H4 (cell line): ENCODE results near the gene AKAP6. TPM values are rescaled to one million over a fixed set of nuclear protein-coding genes. Genes with fewer than 3 reads are reported as not detected.
A peak's percentile ranks its signal among the peaks of the same experiment; 100 is the strongest.

Experiments
- DNase-seq: peaks from one replicate; pipeline ENCODE4 v3.0.0-alpha.2; 2015; ENCODE audit warnings: low spot score
- total RNA-seq: library from RNA; depleted of rRNA; stranded (reverse); fragments of >200 nt; shearing (Covaris generic); gene quantifications from 2 replicates; pipeline ENCODE4 v1.2.3, GENCODE V29; 2014

Gene AKAP6
- total RNA-seq, 1 experiment from 2014 or later, result 38.6 TPM

- DNase-seq, result peak; percentile 66
Measured at GRCh38 chr14:32618991-32619390, 289.9 kb downstream of the AKAP6 start.

DNA sequence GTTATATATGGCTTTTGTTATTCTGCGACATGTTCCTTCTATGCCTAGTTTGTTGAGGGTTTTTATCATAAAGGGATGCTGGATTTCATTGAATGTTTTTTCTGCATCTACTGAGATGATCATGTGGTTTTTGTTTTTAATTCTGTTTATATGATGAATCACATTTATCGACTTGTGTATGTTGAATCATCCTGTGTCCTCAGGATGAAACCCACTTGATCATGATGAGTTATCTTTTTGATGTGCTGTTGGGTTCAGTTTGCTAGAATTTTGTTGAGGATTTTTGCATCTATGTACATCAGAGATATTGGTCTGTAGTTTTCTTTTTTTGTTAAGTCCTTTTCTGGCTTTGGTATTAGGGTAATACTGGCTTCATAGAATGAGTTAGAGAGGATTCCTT, 291.2 kb downstream of the AKAP6 start:
- DNase-seq, result peak; percentile 9

GRCh38 chr14:32620724-32621123, 291.6 kb downstream of the AKAP6 start:
- DNase-seq, result no peak

GRCh38 chr14:32621585-32621984, 292.5 kb downstream of the AKAP6 start:
- DNase-seq, result no peak

GRCh38 chr14:32622742-32623141, 293.6 kb downstream of the AKAP6 start:
- no peak for DNase-seq

GRCh38 chr14:32623300-32624093, 294.4 kb downstream of the AKAP6 start:
- peak; percentile 14 for DNase-seq

GRCh38 chr14:32625211-32625610, 296.1 kb downstream of the AKAP6 start:
- DNase-seq, result no peak

- DNase-seq, result no peak
Measured at GRCh38 chr14:32627545-32628298, 298.6 kb downstream of the AKAP6 start.

DNA sequence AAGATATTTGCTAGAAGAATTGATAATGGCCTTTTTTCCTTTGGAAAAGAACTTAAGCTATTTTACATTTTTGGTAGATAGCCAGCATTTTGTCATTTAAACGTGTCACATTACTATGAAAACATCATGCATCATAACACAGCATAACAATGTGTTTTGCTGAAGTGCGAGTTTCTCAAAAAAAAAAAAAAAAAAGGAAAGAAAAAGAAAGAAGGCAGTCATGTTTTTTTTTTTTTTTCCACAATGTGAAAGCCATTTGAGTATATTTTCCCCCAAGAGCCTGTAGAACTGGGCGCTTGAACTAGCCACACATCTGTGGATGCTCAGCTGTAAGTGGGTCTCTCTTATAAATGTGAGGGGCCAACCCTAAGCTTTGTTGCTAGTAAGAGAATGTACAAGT, 300.1 kb downstream of the AKAP6 start:
- no peak for DNase-seq

DNA sequence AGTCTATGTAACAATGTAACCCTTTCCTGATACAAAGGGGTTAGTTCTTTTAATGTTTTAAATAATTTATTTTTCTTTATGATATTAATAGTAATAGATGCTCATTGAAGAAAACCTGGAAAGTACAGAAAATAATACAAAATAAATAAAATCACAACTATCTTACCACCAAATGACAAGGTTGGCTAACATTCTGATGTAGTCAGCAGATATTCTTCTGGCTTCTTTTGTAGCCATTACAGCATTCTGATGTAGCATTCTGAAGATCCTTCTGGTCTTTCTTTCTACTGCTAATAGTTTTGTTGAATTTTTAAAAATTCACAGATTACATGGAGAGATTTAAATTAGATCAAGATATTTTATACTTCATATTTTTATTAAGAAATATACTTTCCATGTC, 301.6 kb downstream of the AKAP6 start:
- no peak for DNase-seq

DNA sequence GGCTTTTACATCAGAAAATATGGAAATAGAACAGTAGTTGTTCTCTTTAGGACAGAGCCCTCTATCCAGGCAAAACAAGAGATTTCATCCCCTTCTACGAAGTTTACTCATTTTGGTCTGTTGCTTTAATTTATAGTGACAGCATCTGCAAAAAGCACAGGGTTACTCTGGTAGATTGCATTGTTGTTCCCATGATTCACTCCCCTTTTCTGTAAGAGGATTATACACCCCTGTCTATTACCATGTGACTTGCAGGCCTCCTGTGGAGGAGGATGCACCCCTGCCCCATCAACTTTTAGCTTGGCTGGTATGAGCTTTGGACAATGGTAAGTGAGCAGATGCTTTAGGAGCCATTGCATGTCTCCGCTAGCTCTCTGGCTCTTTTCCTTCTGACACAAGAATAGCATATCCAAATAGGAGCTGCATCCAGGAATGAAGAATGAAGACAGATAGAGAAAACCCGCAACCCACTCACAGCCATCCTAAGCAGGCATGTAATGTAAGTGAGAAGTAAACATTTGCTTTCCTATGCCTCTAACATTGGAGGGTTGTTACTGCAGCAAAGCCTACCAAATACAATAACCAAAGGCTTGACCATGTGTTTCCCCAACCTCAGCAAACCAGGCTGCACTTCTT, 304.2 kb downstream of the AKAP6 start:
- no peak for DNase-seq

DNA sequence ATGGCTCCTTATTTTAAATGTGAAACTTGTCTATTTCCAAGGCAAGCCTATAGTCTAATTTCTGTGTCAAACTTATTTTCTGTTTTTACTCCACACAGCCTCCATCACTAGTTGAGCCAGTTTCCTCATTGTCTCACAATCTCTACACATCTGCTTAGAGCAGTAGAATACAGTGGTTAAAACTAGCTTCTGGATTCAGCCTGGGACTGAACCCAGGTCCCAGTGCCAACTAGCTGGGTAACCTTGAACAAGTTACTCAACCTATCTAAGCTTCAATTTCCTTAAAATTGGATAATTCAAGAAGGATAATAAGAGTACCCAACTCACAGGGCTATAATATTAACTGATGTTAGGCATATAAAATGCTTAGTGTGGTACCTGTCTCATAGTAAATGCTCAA, 304.8 kb downstream of the AKAP6 start:
- DNase-seq, result no peak

DNA sequence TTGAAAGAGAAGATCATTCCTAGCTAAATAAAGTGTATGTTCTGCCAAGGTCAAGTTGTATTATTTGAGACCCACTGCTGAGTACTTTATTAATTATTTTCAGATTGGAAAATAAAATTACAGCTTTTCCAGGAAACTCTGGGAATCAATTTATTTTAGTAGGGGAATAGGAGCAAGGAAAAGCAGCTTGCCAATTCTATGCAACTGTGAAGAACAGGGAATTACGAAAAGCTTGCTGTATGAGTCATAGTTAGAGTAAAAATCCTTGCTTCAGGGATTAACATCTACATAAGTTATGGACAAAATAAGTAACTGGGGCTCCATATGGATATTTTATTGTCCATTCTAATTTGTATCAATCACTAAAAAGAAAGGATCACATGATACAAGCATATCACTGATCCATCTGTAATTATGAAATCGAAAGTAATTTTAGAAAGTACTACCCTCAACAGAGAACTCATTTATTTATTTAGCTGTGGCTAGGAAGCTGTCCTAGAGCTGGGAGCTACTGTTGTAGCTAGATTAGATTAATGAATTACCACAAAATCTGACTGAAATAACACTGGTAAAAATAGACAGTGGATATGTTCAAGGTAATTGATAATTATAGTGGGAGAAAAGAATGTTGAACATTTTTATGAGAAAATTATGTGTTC, 306.1 kb downstream of the AKAP6 start:
- peak; percentile 48 for DNase-seq

- no peak for DNase-seq
Measured at GRCh38 chr14:32637582-32637981, 308.5 kb downstream of the AKAP6 start.

GRCh38 chr14:32639208-32639607, 310.1 kb downstream of the AKAP6 start:
- no peak for DNase-seq

DNA sequence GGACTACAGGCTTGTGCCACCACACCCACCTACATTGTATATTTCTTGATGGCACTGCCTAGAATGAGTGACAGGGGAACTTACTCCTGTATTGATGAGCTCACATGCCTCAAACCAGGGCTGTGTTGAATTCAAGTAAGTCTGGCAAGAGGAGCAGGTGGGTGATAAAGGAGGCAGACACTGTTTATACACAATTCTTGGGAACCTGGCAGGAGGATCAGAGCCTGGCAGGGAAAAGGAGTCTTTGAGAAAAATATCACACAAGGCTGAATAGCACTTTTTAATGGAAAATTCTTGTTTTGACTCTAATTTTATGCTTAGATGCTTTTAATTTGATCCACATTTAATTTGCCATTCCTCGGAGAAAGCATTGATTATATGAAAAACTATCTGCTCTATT, 316.5 kb downstream of the AKAP6 start:
- DNase-seq, result no peak

DNA sequence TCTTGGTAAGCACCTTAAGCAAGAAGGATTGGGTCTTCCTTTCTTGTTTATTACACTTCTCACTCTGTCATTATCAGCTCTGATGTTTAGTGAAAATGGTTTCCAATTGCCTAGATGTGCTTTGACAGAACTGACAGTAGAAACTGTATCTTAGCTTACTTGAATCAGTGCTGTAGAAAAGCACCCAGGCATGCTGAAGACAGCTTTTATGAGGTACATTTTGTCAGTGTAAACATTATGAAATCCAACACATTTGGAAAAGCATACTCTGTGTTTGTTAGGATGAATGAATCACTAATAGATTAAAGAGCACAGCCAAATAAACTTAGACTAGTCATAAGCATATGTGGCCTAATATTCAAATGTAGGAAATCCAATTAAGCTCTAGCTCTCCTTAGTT, 319.3 kb downstream of the AKAP6 start:
- DNase-seq, result peak; percentile 30

DNA sequence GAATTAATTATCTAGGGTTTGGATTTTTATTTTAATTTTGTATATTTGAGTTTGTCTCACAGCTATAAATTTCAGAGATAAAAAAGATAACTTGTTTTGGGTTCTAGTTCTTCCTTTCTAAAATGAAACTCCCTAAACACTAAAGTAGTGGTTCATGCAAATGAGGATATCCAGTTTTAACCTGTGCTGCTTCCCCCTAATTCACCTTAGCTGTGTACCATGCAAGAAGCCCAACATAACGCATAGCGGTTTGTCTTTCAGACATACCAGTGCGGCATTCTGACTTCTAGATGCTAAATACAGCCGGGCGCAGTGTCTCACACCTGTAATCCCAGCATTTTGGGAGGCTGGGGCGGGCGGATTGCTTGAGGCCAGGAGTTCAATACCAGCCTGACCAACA, 320.9 kb downstream of the AKAP6 start:
- DNase-seq, result no peak

DNA sequence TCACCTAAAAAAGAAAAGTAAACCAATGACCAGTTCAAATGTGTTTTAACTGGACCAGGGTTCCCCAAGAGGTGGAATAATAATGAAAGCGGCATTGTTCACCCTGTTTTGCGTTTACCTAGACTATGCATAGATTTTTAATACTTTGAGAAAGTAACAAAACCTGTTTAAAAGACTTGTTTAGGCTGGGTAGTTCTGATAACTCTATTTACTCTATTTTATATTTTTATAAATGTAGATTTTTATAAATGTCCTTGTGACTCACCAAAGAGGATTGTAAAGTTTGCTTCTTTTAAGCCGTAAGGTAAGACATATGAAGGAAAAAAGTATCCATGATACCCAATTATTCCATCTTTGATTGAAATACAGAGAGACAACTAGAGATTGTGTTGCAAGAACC, 321.6 kb downstream of the AKAP6 start:
- no peak for DNase-seq

- no peak for DNase-seq
Measured at GRCh38 chr14:32654106-32654505, 325.0 kb downstream of the AKAP6 start.

- no peak for DNase-seq
Measured at GRCh38 chr14:32656601-32657000, 327.5 kb downstream of the AKAP6 start.

GRCh38 chr14:32657081-32657480, 328.0 kb downstream of the AKAP6 start:
- DNase-seq, result peak; percentile 82
